Tibial nerve (tissue), 4 donors: Measurements from ENCODE around the gene RHBG. TPM values are rescaled to one million over a fixed set of nuclear protein-coding genes. Genes with fewer than 3 reads are reported as not detected.
"Not testable (repeated sequence)": the region's sequence is repeated elsewhere in the genome, so short reads cannot be mapped to it uniquely, and the experiment has no call there.

Source experiments
- DNase-seq, 2 donors: peaks; one replicate each; pipeline ENCODE4 v3.0.0-alpha.2; 2019; ENCODE audit warnings: low spot score in 2 of 2
- H3K27ac ChIP-seq, 4 donors: fragments of 200-600 bp; sonication (generic) in 3 of 4; one replicate each; pipeline ENCODE4 v1.5.1; 2017 to 2019; ENCODE audit warnings: mild to moderate bottlenecking in 1 of 4
- H3K27me3 ChIP-seq, 2 donors: fragments of 200-600 bp; sonication (generic) in 1 of 2; one replicate each; pipeline versions ENCODE4 v1.5.1 to v1.6.0; 2017 to 2019
- H3K36me3 ChIP-seq, 3 donors: fragments of 200-600 bp; sonication (generic); one replicate each; pipeline ENCODE4 v1.5.1; 2018 to 2019
- H3K4me1 ChIP-seq, 4 donors: fragments of 200-600 bp; sonication (generic) in 3 of 4; one replicate each; pipeline ENCODE4 v1.5.1; 2017 to 2019
- H3K4me3 ChIP-seq, 4 donors: fragments of 200-600 bp; sonication (generic) in 3 of 4; one replicate each; pipeline ENCODE4 v1.5.1; 2017 to 2019; ENCODE audit warnings: mild to moderate bottlenecking in 1 of 4, moderate library complexity in 1 of 4
- H3K9me3 ChIP-seq, 4 donors: fragments of 200-600 bp; sonication (generic) in 3 of 4; one replicate each; pipeline ENCODE4 v1.5.1; 2017 to 2019
- CTCF ChIP-seq, 5 experiments: fragments of 200-600 bp in 3 of 5; fragments of 450-650 bp in 2 of 5; sonication (generic) in 3 of 5; IDR thresholded peaks; one replicate each; pipeline ENCODE4 v1.5.1; 2016 to 2019; ENCODE audit warnings: antibody characterized with exemption in 5 of 5, mild to moderate bottlenecking in 3 of 5, moderate library complexity in 2 of 5
- EP300 ChIP-seq, 2 donors: sonication (generic); formaldehyde crosslinking; IDR thresholded peaks; one replicate each; pipeline ENCODE4 v1.6.1; 2017; ENCODE audit warnings: antibody characterized with exemption in 2 of 2, mild to moderate bottlenecking in 1 of 2
- POLR2A ChIP-seq, 2 donors: fragments of 450-650 bp; IDR thresholded peaks; one replicate each; pipeline ENCODE4 v1.6.1; 2017; ENCODE audit warnings: antibody characterized with exemption in 2 of 2, mild to moderate bottlenecking in 2 of 2, moderate library complexity in 2 of 2
- WGBS, 2 donors: methylation state at CpG; one replicate each; pipeline ENCODE4 v1.1.5; 2018; 5-methylcytosine and 5-hydroxymethylcytosine counted together
- total RNA-seq, 4 donors: library from RNA; depleted of rRNA; stranded (reverse); fragments of >200 nt; gene quantifications; one replicate each; pipeline ENCODE4 v1.1.0, GENCODE V29; 2016

RHBG gene
- total RNA-seq, 4 donors from 2014 or later, result not detected

DNA sequence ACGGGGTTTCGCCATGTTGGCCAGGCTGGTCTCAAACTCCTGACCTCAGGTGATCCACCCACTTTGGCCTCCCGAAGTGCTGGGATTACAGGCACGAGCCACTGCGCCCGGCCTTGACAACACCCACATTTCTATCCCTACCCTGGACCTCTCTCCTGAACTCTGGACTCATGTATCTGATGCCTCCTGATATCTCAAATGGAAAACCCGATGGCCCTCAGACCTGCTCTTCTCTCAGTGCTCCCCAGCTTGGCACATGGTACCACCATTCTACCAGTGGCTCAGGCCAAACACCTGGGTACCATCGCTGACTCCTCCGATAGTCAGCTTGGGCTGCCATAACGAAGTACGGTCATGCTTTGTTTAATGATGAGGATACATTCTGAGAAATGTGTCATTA lies 8.5 kb upstream of the RHBG start:
- Histone ChIP-seq H3K27ac (no peak overlapping the region), H3K36me3 (no peaks in the 10 kb centered on the region), H3K9me3 (no peaks in the 10 kb centered on the region), H3K4me1 (no peaks in the 10 kb centered on the region), H3K27me3 (peaks cover 0 to 59% of the 10 kb centered on the region in 2 donors), H3K4me3 (no peak overlapping the region)
- DNase-seq, result no peak
- WGBS, 2 donors, result 90 to 95% methylated on average over 8 to 11 of the region's 11 CpGs
- no peak for TF ChIP-seq EP300 (IDR thresholded peaks at IDR 0.05)

DNA sequence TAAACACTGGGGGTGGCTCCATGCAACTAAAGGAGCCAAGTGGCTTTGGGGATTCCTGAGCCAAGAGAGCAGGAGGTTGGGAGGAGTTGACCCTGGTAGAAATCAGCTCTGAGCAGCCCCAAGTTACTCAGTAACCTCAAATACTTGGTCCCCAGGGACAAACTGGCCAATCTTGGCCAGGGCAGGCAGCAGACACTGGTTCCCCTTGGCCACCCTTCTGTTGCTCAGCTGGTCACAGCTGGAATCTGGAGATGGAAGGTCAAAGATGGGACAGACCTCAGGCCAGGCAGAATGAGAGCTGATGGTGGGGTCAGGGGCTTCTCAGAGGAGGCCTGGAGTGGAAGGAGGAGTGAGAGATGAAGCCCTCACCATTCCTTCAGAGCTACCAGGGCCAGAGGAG lies 3.3 kb upstream of the RHBG start:
- Histone ChIP-seq H3K27ac (no peak overlapping the region), H3K4me1 (peaks cover 0 to 11% (median 3%) of the 10 kb centered on the region in 4 donors), H3K36me3 (no peaks in the 10 kb centered on the region), H3K27me3 (peaks cover 0 to 73% of the 10 kb centered on the region in 2 donors), H3K9me3 (no peaks in the 10 kb centered on the region), H3K4me3 (no peak overlapping the region)
- TF ChIP-seq POLR2A (IDR thresholded peaks at IDR 0.05) (no peak), CTCF (IDR thresholded peaks at IDR 0.05) (no peak), EP300 (IDR thresholded peaks at IDR 0.05) (no peak)
- DNase-seq, result no peak

DNA sequence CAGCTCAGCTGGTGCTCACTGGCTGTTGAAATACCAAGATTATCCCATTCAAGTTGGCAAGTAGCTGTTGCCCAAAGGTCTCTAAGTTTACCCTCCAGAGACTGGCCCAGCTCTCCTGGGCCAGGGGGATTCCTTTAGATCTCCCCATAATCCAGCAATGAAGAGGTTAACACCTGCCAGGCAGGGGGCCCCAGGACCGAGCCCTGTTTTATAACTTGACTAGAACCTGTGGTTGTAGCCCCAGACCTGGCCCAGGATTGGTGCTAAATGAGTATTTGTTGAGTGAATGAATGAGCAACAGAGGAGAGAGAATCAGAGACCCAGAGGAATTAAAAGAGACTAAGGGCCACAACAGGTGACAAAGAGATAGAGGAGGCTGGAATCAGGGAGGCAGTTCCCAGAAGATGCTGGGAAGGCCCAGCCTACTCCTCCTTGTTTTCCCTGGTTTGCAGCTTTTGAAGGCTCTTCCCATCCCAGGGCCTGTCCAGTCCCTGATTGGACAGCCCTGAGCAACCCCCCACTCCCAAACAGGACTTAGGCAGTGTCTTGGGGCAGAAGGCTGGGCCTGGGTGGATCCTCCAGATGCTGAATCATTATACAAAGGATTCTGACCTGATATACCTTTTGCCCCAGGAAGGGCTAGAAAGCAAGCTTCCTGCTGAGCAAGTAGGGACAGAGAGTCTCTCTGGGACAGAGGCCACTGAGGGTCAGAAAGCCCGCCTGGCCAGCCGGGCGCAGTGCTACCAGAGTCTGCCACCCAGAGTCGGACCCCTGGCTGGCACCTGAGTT lies 2.4 kb upstream of the RHBG start:
- Histone ChIP-seq H3K9me3 (no peaks in the 10 kb centered on the region), H3K27ac (no peak overlapping the region), H3K4me1 (peaks cover 0 to 11% (median 3%) of the 10 kb centered on the region in 4 donors), H3K4me3 (no peak overlapping the region), H3K36me3 (no peaks in the 10 kb centered on the region), H3K27me3 (peaks cover 0 to 81% of the 10 kb centered on the region in 2 donors)
- DNase-seq, result no peak
- WGBS, 2 donors, result 80 to 81% methylated on average over 5 of the region's 5 CpGs
- no peak for TF ChIP-seq EP300 (IDR thresholded peaks at IDR 0.05)
- TF ChIP-seq POLR2A (IDR thresholded peaks at IDR 0.05), result no peak
- TF ChIP-seq CTCF (IDR thresholded peaks at IDR 0.05), result no peak

- H3K4me1 ChIP-seq, result peaks cover 0 to 11% (median 3%) of the 10 kb centered on the region in 4 donors
- TF ChIP-seq CTCF (IDR thresholded peaks at IDR 0.05) (no peak), POLR2A (IDR thresholded peaks at IDR 0.05) (no peak), EP300 (IDR thresholded peaks at IDR 0.05) (no peak)
- no peak overlapping the region for H3K27ac ChIP-seq
- H3K27me3 ChIP-seq, result peaks cover 0 to 83% of the 10 kb centered on the region in 2 donors
- H3K4me3 ChIP-seq, result no peak overlapping the region
- H3K9me3 ChIP-seq, result no peaks in the 10 kb centered on the region
- no peaks in the 10 kb centered on the region for H3K36me3 ChIP-seq
- DNase-seq, result no peak
- WGBS, 2 donors, result 70 to 74% methylated on average over 9 of the region's 9 CpGs
Observed at GRCh38 chr1:156367383-156368156, 1.4 kb upstream of the RHBG start.

- Histone ChIP-seq H3K4me3 (no peak overlapping the region), H3K9me3 (no peaks in the 10 kb centered on the region), H3K27ac (no peak overlapping the region), H3K27me3 (peaks cover 0 to 82% of the 10 kb centered on the region in 2 donors), H3K36me3 (no peaks in the 10 kb centered on the region), H3K4me1 (peaks cover 0 to 11% (median 3%) of the 10 kb centered on the region in 4 donors)
- WGBS, 2 donors, result 85 to 89% methylated on average over 7 of the region's 7 CpGs
- no peak for DNase-seq
- TF ChIP-seq POLR2A (IDR thresholded peaks at IDR 0.05), result no peak
Observed at GRCh38 chr1:156368157-156368658, 803 bp upstream of the RHBG start.

- peaks cover 0 to 11% (median 3%) of the 10 kb centered on the region in 4 donors for H3K4me1 ChIP-seq
- H3K27ac ChIP-seq, H3K36me3 ChIP-seq, H3K9me3 ChIP-seq, H3K4me3 ChIP-seq, DNase-seq: not testable (repeated sequence)
- WGBS, 2 donors, result 88 to 93% methylated on average over 10 of the region's 10 CpGs
- H3K27me3 ChIP-seq, result peaks cover 0 to 82% of the 10 kb centered on the region in 2 donors
Observed at GRCh38 chr1:156369685-156370286, 775 bp downstream of the RHBG start.
